Activated CD4-positive, CD25-positive, alpha-beta regulatory T cell (primary cell): ENCODE results near the gene SLC25A24.
"Not testable (repeated sequence)": the region's sequence is repeated elsewhere in the genome, so short reads cannot be mapped to it uniquely, and the experiment has no call there.

ENCODE experiments used
- DNase-seq, 4 experiments: peaks; one replicate each; lab custom pipeline; 2025; lab: John Stamatoyannopoulos, UW

Gene SLC25A24

DNA sequence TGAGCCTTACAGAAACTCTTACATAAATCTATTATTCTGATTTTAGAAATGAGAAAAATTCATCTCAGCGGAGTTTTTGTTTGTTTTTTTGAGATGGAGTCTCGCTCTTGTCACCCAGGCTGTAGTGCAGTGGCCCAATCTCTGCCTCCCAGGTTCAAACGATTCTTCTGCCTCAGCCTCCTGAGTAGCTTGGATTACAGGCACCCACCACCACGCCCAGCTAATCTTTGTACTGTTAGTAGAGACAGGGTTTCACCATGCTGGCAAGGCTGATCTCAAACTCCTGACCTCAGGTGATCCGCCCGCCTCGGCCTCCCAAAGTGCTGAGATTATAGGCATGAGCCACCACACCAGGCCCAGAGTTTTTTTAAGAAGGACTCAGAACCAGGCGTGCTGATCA, 60.6 kb downstream of the SLC25A24 start:
- not testable (repeated sequence) for DNase-seq

DNA sequence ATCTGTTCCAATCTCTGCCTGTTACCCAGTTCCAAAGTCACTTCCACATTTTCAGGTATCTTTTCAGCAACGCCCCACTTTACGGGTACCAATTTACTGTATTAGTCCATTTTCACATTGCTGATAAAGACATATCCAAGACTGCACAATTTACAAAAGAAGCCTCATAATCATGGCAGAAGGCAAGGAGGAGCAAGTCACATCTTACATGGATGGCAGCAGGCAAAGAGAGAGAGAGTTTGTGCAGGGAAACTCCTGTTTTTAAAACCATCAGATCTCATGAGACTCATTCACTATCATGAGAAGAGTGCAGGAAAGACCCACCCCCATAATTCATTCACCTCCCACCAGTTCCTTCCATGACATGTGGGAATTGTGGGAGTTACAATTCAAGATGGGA, 67.0 kb downstream of the SLC25A24 start:
- DNase-seq, result not testable (repeated sequence)

DNA sequence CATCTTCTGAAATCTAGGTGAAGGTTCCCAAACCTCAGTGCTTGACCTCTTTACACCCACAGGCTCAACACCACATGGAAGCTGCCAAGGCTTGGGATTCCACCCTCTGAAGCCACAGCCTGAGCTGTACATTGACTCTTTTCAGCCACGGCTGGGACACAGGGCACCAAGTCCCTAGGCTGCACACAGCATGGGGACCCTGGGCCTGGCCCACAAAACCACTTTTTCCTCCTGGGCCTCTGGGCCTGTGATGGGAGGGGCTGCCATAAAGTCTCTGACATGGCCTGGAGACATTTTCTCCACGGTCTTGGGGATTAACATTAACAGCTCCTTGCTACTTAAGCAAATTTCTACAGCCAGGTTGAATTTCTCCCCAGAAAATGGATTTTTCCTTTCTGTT, 67.8 kb downstream of the SLC25A24 start:
- not testable (repeated sequence) for DNase-seq

DNA sequence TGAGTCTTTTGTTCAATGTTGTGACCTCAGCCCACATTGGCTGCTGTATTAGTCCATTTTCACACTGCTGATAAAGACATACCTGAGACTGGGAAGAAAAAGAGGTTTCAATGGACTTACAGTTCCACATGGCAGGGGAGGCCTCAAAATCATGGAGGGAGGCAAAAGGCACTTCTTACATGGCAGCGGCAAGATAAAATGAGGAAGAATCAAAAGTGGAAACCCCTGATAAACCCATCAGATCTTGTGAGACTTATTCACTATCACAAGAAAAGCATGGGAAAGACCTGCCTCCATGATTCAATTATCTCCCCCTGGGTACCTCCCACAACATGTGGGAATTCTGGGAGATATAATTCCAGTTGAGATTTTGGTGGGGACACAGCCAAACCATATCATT, 68.9 kb downstream of the SLC25A24 start:
- not testable (repeated sequence) for DNase-seq

DNA sequence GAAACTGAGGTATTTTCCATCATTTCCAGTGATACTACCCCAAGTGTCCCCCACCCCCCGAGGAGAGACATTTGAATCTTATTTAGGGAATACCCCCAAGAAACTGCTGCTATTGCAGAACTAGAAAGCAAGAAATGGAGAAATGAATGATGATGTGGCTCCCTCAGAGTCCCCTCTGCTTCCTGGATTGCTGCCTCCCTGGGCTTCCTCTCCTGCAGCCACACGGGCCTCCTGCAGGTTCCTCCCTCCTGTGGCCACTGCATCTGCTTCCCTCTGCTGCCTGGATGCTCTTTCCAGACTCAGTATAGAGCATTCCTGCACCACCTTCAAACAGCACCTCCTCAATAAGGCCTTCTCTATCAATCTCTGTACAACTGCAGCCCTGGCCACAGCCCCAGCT, 69.3 kb downstream of the SLC25A24 start:
- DNase-seq, result no peak

DNA sequence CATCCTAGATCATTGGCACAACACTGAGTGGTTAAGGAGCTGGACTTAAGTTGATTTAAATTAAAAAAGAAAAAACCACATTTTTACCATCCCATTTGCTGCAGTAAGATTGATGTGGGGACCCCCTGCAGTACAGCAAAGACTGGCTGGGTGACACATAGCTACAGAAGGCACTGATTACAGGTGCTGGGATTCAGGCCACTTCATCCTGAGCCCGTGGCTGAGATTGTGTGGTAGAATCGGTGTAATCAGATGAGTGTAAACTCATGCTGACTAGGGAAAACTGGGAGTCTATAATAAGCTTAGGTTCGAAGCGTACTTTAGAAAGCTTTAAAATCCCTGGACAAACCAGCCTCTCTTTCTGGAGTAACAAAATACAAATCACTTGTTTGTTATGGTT, 70.1 kb downstream of the SLC25A24 start:
- DNase-seq, result no peak

DNA sequence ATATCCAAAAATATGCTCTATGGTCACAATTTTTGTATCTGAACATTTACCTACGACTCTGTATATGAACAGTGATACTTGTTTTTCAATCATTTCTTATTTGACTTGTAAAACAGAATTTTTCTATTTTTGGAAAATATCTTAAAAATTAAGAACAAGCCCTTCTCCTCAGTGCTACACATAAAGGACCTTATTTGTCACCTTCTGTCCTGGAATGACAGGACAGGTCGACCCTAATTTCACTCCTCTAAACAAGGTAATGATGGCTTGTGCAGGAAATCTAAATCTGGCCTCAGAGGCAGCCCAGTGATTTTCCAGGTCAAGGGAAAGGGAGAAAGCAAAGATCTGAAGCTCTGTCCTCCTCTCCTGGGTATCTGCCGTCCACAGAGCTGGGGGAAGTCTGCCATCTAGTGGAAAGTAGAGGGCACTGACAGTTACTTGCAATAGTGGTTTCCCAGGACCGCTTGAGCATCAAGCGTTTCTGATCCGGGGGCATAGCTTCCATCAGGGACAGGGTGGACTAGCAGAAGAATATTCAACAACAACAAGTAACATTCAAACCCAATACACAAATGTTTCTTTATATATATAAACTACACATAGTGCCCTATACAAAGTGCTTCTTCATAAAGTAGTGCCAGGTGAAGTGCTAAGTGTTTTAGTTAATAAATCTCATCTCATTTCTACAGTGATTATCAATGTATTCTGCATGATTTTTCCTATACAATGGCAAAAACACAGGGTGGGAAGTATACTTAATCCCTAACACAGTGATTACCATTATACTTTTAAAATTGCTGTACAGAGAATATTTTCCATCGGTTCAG, 74.6 kb downstream of the SLC25A24 start:
- DNase-seq, result peak; percentile 17 to 50 (median 30)

DNA sequence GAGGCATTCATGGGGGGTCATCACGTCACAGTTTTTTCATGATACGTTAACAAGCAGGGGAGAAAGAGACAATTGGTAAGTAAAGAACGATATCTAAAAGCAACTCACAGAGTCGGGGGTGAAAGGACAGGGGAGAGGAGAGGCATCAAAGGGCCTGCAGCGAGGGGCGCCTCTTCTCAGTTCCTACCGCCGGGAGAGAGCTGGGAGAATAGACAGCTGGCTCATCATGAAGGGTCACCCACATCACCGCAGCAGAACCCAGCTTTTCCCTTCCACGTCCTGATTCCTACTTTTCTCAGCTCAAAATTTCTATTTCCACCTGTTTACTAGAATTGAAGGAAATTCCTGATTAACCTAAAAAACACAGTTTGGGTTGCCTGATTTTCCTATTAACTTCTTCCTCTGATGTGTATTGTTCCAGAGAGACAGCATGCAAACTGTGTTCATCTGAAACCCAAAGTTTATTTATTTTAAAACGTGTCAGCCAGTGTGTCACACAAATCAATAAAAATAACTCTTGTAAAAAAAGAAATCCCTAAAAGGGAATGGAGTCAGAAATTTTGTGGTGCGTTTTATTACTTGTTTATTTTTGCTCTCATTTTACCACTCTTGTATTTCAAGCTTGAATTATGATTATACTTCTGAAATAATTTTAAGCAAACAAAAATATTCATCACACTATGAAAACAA, 75.4 kb downstream of the SLC25A24 start:
- no peak for DNase-seq

DNA sequence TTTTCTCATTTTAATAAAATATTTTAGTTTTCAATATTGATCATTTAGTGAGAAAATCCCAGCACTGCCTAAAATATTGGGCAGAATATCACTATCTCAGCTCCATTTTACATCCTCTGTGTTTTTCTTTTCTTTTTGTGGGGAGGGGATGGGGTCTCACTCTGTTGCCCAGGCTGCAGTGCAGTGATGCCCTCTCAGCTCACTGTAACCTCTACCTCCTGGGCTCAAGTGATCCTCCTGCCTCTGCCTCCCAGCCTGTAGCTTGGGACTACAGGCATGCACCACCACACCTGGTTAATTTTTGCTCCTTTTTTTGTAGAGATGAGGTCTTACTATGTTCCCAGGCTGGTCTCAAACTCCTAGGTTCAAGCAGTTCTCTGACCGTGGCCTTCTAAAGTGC, 76.1 kb downstream of the SLC25A24 start:
- DNase-seq, result no peak

DNA sequence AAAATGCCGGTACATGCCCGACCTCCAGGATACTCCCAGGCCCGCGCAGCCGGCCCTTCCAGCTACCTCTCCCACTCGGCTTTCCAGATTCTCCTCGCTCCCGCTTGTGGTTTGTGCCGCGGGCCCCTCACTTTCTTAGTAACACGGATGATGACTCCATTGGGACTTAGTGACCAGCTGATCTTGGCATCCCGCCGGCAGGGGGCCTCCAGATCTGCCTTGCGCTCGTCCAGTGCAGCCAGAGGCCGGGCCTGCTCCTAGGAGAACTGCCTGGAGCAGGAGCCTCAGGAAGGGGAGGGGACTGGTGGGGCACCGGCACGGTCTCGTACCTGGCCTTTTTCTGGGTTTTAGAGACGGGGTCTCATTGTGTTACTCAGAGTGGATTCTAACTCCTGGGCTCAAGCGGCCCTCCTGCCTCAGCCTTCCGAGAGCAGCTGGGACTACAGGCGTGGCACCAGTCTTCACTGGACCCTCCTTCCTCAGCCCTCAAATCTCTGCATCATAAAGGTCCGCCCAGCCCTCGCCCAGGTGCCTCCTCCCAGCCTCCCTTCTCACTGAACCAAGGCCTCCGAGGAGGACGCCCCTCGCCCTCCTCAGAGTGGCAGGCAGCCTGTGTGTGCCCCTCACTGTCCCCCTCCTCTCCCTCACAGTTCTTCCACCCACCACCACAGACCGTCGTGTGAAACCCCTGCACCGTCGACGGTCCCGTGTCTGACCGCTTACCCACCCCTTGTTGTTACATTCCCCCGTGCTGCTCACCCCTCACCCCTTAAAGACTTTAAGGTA, 78.6 kb downstream of the SLC25A24 start:
- DNase-seq, result no peak

DNA sequence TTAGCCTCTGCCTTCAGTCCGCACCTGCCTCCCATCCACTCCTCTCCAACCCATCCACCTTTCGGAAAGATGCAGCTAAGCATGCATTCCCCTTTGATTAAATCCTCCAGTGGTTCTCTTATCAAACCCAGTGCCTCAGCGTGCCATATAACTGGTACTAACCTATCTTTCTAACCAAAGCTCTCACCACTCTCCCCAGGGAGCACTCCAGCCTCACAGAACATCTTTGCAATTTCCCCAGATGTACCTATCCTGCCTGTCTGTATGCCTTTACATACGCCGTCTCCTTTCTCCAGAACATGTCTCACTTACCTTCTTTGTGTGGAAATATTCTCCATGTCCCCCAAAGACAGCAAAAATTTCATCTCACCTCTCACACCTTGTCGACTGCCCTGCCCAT, 80.0 kb downstream of the SLC25A24 start:
- DNase-seq, result no peak

DNA sequence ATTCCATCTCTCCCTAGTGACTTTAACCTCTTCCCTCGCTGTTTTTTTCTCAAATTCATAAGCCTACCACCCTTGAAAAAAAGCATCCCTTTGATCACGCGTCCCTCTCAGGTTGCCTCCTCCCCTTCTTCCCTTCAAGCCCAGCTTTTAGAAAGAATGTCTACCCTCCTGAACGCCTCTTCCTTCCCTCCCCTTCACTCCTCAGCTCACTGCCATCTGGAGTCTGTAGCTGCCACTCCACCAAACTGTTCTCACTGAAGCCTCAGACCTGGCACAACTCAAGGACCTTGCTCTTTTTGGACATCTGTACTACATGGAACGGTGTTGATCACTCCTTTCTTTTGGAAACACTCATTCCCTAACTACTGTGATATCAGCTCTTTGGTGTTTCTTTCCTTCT, 80.6 kb downstream of the SLC25A24 start:
- DNase-seq, result no peak

DNA sequence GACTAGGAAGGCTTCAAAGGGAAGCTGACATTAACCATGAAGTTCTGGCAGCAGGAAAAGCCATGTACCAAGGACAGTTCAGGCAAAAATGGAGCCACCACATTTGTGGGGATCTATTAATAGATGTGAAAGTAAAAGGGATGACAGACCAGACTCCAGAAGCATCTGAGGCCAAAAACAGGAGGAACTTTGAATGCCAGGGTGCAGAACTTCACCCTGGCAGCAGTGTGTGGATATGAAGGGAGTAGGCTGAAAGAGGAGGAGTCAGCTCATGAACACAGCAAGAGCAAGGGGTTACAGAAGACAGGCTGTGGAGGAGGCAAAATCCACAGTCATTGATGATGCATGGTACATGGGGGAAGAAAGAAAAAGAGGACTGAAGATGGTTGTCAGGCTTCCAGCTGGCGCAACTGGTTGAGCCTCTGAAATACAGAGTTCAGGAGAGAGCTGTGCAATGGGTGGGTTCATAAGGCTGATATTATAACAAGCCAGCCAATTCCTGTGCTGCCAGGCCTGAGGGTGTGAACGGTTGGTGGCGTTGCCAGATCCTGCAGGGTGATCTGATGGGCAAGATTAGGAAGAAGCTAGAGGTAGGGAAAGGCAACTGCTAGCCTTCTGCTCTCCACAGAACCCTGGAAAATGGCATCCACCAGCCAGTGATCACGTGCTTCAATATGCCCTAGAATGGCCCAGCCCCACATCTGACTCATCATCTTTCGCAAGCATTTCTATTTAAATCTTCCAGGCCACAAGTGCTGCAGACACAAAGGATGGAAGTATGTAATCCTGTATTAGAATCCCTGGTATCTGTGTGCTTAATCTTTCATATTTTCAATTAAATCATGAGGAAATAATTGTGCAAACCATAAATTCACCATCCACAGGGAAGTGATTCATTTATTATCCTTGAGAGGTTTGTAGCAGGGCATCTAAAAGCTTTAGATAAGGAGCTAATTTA, 81.9 kb downstream of the SLC25A24 start:
- no peak for DNase-seq

DNA sequence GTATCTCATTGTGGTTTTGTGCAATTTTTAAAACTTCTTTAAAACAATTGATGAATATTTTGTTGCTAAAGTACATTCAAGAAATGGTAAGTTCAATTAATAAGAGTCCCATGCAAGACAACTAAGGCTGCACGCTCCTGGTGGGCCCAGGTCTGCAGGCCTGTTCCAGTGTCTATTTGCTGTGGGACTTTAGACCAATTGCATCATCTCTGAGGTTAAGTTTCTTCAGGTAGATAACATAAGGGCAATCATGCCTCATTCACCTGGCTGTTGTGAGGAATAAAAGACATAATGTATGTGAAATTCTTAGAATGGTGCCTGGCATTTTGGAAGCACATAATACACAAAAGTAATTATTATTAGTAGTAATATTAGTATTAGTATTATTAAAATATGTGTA, 82.9 kb downstream of the SLC25A24 start:
- DNase-seq, result no peak

DNA sequence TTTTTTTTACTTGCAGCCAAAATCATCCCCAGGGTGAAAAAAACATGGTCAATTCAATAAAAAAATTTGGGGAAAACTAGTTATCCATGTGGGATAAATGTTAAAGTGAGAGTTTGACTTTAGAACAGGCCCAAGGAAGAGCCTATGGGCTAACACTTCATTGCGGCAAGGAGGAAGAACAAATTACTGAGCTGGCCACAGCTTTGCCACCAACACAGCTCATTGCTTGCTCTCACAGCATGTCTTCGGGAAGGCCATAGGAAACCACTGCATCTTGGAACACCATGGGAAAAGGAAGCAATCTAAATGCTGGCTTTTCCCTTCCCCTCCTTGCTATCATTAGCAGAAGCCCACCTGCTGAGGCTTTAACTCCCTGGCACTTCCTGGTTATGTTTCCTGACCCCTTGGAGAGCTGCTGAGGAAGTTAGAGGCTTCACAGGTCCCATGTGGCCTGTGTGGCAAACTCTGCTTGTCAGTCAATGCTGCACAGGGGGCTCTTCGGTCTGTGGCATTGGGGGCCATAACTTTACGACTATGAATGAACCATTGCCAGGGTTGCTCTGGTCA, 86.0 kb downstream of the SLC25A24 start:
- DNase-seq, result no peak

DNA sequence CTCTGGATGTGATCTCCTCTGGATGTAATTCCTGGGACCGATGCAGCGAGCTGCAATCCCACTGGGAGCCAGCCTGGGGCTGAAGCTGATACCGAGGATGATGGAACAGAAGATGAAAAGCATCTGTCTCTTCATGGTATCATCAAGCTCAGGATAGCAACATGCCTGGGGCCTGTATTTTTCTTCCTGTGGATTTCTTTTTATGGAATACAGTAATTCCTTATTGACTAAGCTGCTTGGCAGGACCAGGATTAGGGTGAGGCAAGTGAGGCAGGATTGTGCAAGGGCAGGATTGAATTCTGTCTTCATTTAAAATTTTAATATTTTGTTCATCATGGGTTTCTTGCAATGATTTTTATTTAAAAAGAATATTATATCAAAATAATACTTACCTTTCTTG, 86.6 kb downstream of the SLC25A24 start:
- DNase-seq, result no peak

DNA sequence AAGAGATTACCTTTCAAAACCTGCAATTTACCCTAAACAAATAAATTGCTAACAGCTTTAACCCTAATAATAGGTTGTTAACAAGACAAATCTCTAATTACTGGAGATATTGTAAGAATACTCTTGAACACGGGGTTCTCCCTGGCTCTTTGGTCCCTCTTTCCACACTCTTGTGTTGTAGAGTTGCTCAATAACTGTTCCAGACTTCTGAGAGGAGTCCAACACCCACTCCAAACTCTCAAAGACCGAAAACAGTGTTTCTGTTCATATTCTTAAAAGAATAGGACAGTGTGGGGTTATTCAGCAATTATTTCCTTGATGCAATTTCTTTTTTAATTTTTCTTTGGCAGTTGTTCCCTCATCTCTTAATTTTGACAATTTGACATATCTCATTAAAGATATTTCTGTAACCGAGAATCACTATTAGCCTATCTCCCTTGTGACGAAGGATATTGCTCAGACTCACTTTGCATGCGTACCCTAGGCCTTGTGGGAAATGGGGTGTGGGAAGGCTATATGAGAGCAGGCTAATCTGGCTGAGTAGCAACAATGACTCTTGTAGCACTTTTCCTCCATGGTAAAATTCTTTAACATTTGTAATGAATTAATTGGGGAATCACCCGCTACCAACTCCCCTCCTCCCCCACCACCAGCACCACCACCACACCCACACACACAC, 90.7 kb downstream of the SLC25A24 start:
- DNase-seq, result no peak

DNA sequence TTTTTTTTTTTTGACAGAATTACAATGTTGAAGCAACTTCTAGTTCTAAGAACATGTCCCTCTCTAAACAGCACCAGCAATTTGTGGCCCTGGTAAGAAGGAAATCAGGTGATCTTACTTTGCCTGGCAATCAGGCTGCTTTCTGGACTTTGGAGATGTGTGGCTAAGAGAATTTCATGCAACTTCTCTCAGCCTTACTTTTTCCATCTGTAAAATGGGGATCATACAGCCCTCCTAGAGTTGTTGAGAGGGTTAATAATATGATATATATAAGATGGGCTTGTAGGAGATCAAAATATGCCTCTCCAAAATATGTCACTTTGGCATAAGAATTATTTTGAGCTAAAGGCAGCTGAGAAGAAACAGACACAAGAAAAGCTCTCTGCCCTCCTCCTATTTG, 92.0 kb downstream of the SLC25A24 start:
- no peak for DNase-seq

DNA sequence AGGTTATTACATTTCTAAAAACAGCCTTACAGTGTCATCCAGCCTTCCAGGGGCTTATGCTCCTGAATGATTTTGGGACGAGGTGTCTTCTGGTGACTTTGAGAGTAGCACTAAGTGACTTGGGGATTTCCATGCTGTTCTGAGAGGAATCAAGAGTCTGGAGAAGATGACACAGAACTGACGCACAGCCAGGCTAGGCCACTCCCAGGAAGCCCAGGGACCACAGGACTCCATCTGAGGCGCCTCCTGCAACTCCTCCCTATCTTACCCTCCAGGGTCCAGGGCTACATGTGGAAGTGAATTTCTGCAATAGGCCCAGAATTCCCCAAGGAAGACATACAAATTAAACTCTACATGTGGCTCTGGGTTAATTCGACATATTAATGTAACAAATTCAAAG, 92.5 kb downstream of the SLC25A24 start:
- DNase-seq, result no peak

DNA sequence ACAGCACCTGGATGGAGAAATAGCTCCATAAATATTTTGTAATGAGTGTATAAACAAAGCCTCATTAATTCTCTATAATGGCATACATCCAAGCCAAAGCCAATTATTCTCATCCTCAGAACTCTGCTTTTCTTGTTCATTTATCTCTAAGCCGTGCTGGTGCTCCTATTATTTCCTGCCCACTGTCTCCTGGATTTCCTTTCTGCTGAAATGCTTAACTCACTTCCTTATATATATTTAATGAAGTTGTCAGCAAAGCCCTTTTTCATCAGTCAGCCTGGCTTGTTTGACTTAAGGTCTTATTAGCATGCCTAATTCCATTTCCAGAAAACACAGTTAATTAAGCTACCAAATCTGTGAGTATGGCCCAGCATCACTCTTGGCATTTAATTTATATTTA, 93.4 kb downstream of the SLC25A24 start:
- no peak for DNase-seq

DNA sequence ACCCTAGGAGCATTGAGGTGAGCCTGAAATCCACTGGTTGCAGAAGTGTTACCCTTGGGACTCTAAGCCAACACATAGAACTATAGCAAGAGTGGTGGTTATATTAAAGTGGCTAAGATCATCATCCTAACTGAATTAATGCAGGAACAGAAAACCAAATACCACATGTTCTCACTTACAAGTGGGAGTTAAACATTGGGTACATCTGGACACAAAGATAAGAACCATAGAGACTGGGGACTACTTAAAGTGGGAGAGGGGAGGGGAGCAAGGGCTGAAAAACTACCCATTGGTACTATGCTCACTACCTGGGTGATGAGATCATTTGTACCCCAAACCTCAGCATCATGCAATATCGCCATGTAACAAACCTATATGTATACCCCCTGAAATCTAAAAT, 100.0 kb downstream of the SLC25A24 start:
- no peak for DNase-seq
